GM08714 (cell line): ENCODE results near the gene DNER.

Experiments
- H3K4me3 ChIP-seq: fragments of 200-500 bp; sonication (Bioruptor generic); 2 replicates; pipeline ENCODE4 v1.5.1; 2014; ENCODE audit warnings: mild to moderate bottlenecking, low read length, inconsistent platforms
- ZNF274 ChIP-seq: IDR thresholded peaks from 2 replicates; pipeline ENCODE4 v1.6.1; 2012; ENCODE audit warnings: mild to moderate bottlenecking, low read depth, low read length

DNER gene

DNA sequence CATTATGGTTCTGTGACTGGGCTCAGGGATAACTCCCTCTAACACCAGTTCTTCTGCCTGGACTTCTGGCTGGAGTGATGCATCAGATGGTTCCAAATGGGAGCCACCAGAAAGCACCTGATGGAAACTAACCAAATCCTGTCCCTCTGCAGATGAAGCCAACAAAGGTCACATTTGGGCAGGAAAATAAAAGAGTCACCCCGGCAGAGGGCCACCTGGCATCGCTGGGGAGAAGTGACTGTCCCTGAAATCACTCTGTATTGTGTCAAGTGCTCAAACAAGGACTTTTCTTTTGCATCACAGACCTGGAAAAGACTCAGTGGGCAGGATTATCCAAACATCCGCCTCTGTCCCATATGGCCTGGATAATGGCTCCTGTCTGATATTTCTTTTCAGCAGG lies 47.5 kb downstream of the DNER start:
- no peak for TF ChIP-seq ZNF274
- no peak overlapping the region for H3K4me3 ChIP-seq

DNA sequence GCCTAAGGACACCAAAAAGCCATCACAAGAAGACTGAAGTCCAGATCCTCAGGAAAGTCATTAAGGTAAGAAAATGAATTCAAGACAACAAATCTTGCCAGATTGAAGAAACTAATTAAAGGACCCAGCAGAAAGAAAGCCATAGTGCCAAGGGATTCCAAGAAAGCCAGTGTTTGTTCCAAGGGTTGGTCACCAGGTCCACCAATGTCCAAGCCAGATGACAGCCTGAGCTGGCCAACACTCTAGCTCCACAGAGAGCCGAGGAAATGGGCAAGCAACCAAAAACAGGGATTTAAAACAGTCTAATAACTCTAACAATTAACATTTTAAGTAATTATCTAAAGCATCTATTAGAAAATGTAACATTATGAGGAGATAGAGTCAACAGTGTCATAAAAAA lies 49.2 kb downstream of the DNER start:
- H3K4me3 ChIP-seq: no peak overlapping the region
- no peak for TF ChIP-seq ZNF274

DNA sequence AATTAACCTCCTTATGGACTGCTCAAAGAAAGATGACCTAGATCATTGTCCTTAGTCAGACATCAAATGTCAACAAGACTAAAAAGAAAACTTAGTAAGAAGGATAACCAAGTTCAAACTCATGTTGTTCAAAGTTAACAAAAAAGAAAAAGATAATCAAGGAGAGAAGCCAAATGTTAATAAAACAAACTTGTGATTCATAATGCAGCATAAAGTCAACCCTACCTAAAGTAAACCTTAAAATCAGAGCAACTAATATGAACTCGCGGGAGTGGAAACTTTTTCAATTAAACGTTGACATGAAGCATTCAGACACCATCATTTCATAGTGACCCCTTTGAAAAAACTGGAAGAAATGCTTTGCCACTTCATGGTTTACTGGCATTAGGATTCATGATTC lies 52.9 kb downstream of the DNER start:
- no peak for TF ChIP-seq ZNF274
- no peak overlapping the region for H3K4me3 ChIP-seq

DNA sequence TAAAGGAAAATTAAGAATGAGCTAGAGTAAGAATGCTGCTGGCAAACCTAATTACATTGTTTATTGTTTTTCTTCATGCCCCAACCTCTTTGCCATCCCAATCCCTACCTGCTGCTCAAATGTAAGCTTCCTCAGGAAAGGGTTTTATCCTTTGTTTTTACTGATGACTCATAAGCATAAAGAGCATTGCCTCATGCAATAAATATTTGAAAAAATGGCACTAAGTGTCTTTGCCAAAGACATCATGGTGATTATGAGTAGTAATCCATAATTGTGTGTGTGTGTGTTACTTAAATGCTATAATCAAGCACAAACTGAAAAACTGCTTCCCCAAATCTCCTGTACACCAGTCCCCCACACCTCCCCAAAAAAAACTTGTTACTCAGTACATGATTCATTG lies 53.4 kb downstream of the DNER start:
- H3K4me3 ChIP-seq: no peak overlapping the region
- TF ChIP-seq ZNF274: no peak

DNA sequence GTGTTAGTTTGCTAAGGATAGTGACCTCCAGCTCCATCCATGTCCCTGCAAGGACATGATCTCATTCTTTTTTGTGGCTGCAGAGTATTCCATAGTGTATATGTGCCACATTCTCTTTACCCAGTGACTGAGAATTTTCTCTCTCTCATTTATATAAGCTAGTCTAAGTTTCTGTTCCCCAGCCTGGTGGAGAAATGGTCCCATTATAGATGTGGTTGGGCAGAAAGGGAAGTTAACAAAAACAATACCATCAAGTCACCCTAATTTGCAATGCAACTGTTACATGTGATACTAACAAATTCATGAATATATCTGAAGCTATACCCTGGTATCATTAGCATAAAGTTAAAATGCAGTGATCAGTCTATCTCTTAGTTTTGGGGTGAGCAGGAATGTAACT lies 54.0 kb downstream of the DNER start:
- H3K4me3 ChIP-seq: no peak overlapping the region
- no peak for TF ChIP-seq ZNF274

DNA sequence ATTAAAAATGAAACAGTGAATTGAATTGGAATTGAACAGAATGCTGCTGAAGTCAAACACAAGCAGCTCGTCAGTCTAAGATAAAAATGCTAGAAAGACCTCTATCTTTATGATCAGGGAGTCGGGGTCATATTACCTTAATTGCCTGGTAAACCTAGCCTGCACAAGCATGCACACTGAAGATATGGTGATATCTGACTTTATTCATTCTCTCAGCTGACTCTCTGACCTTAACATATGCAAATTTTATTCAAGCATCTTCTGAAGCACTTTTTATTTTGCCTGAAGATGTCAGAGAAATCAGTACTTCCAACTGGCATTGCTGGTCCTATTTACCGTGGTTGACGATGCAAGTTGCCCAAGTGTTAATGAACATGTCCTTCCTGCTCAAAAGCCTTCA lies 56.4 kb downstream of the DNER start:
- TF ChIP-seq ZNF274: no peak
- no peak overlapping the region for H3K4me3 ChIP-seq

DNA sequence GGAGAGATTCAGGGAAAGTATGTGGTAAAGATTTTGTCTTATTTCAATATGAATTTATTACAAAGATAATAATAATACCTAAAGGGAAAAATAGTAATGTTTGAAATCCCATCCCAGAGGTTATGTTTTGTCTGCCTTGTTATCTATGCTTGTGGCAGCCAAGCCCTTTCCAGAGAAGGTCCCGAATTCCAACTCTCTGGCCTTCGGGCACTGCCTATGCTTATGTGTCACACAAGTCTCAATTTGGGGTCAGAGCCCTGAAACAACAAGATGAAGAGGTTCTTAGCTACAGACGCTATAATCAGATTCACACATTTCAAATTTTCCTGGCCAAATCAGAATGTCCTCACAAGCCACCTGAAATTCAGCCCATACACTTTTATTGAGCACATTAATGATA lies 59.9 kb downstream of the DNER start:
- no peak overlapping the region for H3K4me3 ChIP-seq
- no peak for TF ChIP-seq ZNF274

DNA sequence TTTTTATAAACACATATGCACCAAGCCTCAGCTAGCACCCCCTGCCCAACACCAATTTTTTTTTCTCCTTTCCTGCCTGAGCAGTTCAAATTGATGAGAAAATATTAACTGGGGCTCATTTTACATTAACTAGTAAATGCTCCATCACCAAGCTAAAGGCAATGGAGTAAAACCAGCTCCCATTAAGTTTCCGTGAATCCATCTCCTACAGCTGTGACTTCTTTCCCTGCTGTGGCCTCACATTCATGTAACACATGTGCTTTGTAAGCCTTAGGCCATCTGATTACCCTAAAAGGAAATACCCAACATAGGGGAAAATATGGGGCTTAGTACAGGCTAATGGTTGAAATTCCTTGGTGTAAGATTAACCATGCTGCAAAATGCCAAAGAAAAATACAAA lies 60.8 kb downstream of the DNER start:
- H3K4me3 ChIP-seq: no peak overlapping the region
- TF ChIP-seq ZNF274: no peak

DNA sequence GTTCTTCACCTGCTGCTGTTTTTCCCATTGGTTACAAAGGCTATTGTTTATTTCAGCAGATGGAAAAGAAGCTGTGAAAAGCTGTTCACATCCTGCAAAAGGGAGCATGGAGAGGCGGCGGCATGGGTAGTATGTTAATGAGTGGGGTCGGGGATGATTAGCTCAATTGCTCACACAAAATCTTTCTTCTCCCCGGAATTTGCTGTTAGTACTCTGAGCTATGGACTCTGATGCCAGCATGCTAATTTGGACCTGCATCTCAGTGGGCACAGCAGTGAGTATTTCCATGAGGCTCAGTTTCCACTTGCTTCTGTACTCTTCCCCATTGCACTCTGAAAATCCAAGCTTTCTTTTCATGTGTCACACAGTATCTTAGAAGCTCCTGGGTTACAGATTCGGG lies 61.6 kb downstream of the DNER start:
- TF ChIP-seq ZNF274: no peak
- H3K4me3 ChIP-seq: no peak overlapping the region

DNA sequence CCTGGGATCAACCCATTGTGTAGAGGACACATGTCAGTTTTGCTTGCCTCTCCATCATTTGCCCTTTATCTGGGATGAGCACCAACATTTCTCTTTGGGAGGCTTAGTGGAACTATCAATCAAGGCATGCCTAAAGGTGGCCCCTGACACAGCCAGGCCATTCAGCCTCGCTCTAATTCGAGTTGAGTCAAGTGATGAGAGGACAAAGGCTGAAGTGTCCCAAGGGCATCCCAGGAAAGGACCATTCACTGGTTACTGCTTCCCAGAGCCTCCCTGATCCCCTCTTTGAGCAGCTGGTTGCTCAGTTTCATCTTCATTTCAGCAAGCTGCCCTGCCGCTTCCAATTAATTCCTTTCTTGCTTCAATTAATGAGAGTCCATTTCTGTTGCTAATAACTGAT lies 63.5 kb downstream of the DNER start:
- no peak overlapping the region for H3K4me3 ChIP-seq
- TF ChIP-seq ZNF274: no peak

DNA sequence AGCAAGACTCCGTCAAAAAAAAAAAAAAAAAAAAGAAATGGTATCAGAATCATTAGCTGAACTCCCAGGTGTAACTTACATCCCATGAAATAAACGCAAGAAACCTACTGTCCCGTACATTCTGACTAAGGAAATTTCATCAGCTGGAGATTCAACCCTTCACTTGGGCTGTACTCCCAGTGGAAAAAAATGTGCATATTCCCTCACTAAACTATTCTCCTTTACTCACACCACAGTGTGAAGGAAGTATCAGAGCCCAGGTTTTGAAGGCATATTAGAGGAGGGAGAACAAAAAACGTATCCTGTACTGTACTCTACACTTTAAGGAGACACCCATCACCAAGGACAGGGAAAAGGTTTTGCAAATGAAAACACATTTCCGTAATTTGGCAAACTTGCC lies 64.3 kb downstream of the DNER start:
- no peak overlapping the region for H3K4me3 ChIP-seq
- no peak for TF ChIP-seq ZNF274

DNA sequence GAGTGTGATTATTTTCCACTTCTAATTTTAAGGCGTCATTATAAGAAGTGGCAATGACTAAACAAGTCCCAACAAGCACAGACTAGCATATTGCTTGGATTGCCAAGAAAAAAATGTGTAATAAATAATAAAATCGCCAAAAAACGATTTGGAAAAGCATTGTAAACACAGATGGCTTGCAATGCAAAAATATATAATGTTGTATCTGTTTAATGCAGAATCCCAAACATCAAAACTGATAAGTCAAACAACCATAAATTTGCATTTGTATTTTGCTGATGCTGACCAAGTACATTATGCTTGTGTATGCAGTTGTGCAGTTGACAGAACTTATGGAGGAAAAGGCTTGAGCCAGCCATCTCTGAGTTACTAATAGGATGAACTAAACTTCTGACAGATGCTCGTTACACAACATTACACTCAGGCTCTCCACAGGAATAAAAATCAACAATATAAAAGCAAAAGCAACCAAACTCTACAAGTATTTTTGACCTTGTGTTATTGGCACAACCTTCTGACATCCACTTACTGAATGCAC lies 68.1 kb downstream of the DNER start:
- no peak for TF ChIP-seq ZNF274
- no peak overlapping the region for H3K4me3 ChIP-seq

DNA sequence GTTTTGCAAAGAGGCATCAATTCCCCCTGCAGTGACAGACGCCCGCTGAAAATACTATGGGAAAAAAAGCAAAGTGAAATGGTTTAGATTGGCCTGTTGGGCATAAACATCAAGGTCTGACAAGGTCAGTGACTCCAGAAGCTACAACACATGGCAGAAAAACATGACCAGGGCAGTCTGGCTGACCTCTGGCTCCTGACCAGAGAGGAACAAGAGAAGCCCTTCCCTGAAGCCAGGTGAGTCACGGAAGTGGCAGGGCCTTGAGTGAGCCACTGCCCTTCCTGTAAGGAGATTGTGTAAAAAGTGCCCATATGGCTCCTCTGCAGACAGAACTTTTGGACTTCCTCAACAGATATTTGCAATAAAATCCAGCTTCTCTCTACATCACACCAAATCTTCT lies 72.0 kb downstream of the DNER start:
- TF ChIP-seq ZNF274: no peak
- H3K4me3 ChIP-seq: no peak overlapping the region

DNA sequence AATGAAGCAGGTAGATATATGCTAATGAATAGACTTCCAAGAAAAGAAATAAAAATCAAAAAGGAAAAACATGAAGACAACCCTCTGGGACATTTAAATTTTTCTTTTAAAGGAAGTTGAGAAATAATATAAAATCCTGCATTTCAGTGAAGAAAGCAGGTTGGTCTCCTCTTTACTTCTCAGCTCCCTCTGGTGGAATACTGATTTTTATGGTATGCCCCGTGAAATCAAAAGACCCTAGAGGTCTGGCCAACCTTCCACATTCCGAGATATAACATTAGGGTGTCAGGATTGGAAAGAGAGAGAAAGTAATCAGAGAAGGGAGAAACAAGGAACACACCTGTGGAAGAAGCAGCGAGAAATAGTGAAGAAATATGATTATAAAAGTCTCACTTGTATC lies 72.7 kb downstream of the DNER start:
- no peak overlapping the region for H3K4me3 ChIP-seq
- no peak for TF ChIP-seq ZNF274

DNA sequence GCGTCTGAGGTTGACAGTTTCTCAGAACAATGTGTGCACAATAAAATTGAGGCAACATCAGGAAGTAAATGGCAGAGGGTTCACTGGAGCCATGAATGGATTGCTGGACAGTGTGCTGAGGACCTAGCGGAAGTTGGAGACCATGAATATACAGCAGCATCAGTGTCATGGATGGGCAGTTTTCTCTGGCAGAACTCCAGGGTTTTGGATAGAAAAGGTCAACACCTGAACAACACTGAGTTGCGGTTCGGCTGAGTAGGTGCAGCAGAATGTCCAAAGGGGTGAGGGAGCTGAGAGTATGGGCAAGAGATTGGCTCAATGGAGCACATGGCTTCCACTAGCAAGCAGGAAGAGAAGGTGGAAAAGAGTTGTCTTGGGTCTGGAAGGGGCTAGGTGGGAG lies 73.7 kb downstream of the DNER start:
- TF ChIP-seq ZNF274: no peak
- no peak overlapping the region for H3K4me3 ChIP-seq

DNA sequence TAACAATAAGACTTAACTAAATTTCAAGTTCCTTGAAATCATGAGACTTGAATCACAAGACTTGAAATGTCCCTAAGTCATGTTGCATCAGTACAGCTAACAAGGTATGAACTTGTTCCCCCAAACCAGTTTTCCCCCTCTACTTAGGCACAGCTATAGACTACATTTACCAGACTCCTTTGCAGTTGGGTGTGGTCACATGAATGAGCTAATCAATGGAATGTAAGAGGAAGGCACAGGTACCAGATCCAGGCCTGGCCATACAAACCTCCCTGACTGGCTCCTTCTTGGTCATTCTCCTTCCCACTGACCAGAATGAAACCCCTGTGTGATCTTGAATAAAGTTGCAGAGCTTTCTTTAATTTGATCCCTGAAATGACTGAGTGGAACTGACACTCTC lies 77.8 kb downstream of the DNER start:
- H3K4me3 ChIP-seq: no peak overlapping the region
- TF ChIP-seq ZNF274: no peak

DNA sequence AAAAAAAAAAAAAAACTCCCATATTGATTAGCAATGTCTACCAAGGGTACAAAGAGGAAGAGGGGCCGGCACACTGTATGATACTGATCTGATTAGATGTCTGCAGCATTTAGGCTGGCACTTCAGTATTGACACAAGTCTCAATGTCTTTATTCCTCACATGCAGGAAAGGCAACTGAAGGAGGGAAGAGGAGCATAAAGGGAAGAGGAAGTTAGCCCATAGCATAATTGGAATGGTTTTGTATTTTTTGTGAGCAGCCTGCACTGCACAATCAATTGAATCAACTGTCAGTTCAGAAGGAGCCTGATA lies 79.0 kb downstream of the DNER start:
- TF ChIP-seq ZNF274: no peak
- no peak overlapping the region for H3K4me3 ChIP-seq
